ENCODE measurements around the gene SPIN1.

The SPIN1 gene

DNA sequence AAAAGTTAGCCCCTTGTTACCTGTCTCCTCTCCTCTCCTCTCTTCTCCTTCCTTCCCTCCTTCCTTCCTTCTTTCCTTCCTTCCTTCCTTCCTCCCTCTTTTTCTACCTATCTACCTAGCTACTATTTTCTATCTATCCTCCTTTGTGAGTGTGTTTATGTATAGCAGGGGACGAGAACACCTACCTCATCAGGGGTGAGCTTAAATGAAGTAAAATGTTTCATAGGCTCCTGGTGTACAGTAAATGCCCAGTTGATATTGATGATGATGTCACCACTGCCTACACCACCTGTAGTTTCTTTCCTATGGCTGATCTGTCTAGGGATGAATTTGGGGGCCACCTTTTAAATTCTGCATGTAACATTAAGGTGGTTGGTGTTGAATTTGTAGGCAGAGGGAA lies 4.3 kb downstream of the SPIN1 start:
- Histone ChIP-seq H3K9ac (ENCODE audit: low read length) (no peak overlapping the region), H3K79me2 (ENCODE audit: insufficient read depth, low read length) (peaks cover 81% of the 10 kb centered on the region), H3K9me3 (ENCODE audit: insufficient read depth, low read length) (no peaks in the 10 kb centered on the region), H3K36me3 (ENCODE audit: low read length) (no peaks in the 10 kb centered on the region), H3F3A (ENCODE audit: insufficient read depth) (peaks cover 6% of the 10 kb centered on the region; the same call in 1 of the 2 replicates), H3K4me2 (ENCODE audit: low read depth, low read length, poor library complexity, severe bottlenecking) (no peak overlapping the region), H3K4me3 (ENCODE audit: insufficient read depth, low read length, poor library complexity, severe bottlenecking) (no peak overlapping the region), H3K9me2 (replicated peaks; ENCODE audit: insufficient read depth, low read length) (no peaks in the 10 kb centered on the region), H3K27ac (ENCODE audit: low read depth, low read length) (no peak overlapping the region), H2AFZ (ENCODE audit: low read depth, low read length, severe bottlenecking) (no peak overlapping the region), H3K27me3 (ENCODE audit: low read length) (no peaks in the 10 kb centered on the region), H4K20me1 (ENCODE audit: low read depth, low read length) (peaks cover 13% of the 10 kb centered on the region; the same call in 1 of the 2 replicates)
- TF ChIP-seq, protein P1, sequence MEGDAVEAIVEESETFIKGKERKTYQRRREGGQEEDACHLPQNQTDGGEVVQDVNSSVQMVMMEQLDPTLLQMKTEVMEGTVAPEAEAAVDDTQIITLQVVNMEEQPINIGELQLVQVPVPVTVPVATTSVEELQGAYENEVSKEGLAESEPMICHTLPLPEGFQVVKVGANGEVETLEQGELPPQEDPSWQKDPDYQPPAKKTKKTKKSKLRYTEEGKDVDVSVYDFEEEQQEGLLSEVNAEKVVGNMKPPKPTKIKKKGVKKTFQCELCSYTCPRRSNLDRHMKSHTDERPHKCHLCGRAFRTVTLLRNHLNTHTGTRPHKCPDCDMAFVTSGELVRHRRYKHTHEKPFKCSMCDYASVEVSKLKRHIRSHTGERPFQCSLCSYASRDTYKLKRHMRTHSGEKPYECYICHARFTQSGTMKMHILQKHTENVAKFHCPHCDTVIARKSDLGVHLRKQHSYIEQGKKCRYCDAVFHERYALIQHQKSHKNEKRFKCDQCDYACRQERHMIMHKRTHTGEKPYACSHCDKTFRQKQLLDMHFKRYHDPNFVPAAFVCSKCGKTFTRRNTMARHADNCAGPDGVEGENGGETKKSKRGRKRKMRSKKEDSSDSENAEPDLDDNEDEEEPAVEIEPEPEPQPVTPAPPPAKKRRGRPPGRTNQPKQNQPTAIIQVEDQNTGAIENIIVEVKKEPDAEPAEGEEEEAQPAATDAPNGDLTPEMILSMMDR (IDR thresholded peaks at IDR 0.05; ENCODE audit: insufficient read depth, low read length, poor library complexity, severe bottlenecking), result no peak
- no peak for TF ChIP-seq EZH2phosphoT487 (conservative IDR thresholded peaks at IDR 0.05; ENCODE audit: low read length)

DNA sequence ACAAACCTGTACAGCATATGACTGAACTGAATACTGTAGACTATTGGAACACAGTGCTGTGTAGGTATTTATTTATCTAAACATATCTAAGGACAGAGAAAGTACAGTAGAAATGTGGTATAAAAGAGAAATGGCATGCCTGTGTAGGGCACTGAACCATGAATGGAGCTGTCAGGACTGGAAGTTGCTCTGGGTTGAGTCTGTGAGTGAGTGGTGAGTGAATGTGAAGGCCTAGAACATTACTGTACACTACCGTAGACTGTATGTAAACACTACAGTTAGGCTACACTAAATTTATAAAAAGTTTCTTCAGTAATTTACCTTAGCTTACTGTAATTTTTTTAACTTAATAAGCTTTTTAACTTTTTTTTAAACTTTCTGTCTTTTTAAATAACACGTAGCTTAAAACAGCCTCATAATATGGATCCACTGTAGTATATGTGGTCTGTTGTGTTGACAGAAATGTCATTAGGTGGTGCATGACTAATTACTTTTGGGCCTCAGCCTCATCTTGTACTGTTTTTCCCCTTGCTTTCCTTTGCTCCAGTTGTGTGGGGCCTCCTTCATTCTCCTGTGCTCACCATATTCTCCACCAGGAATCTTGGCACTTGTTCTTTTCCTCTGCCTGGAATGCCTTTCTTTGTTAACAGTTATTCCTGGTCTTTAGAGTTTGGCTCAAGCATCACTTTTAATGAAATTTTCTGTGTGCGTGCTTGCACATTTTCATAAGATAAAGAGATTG lies 8.8 kb downstream of the SPIN1 start:
- H4K20me1 ChIP-seq (ENCODE audit: low read depth, low read length), result peaks cover 13% of the 10 kb centered on the region; the same call in 1 of the 2 replicates
- no peak overlapping the region for H3K4me2 ChIP-seq (ENCODE audit: low read depth, low read length, poor library complexity, severe bottlenecking)
- TF ChIP-seq EZH2phosphoT487 (conservative IDR thresholded peaks at IDR 0.05; ENCODE audit: low read length), result no peak
- H3F3A ChIP-seq (ENCODE audit: insufficient read depth), result no peaks in the 10 kb centered on the region
- no peaks in the 10 kb centered on the region for H3K9me2 ChIP-seq (replicated peaks; ENCODE audit: insufficient read depth, low read length)
- H3K4me3 ChIP-seq (ENCODE audit: insufficient read depth, low read length, poor library complexity, severe bottlenecking), result no peak overlapping the region
- H2AFZ ChIP-seq (ENCODE audit: low read depth, low read length, severe bottlenecking), result no peak overlapping the region
- no peaks in the 10 kb centered on the region for H3K36me3 ChIP-seq (ENCODE audit: low read length)
- no peaks in the 10 kb centered on the region for H3K27me3 ChIP-seq (ENCODE audit: low read length)
- peaks cover 98% of the 10 kb centered on the region for H3K79me2 ChIP-seq (ENCODE audit: insufficient read depth, low read length)
- no peaks in the 10 kb centered on the region for H3K9me3 ChIP-seq (ENCODE audit: insufficient read depth, low read length)
- H3K9ac ChIP-seq (ENCODE audit: low read length), result no peak overlapping the region
- no peak overlapping the region for H3K27ac ChIP-seq (ENCODE audit: low read depth, low read length)

DNA sequence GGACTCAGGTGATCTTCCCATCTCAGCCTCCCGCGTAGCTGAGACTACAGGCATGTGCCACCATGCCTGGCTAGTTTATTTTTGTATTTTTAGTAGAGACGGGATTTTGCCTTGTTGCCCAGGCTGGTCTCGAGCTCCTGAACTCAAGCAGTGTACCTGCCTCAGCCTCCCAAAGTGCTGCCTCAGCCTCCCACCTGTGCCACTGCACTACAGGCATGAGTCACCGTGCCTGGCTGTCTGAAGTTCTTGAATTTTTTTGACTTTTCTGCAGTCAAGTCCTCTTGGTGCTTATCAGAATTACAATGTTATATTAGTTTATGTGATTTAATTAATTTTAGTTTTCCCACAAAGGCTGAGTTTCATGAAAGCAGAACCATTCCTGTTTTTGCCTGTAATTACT lies 9.8 kb downstream of the SPIN1 start:
- Histone ChIP-seq H3K4me2 (ENCODE audit: low read depth, low read length, poor library complexity, severe bottlenecking) (no peak overlapping the region), H3K79me2 (ENCODE audit: insufficient read depth, low read length) (peaks cover 98% of the 10 kb centered on the region), H3F3A (ENCODE audit: insufficient read depth) (no peaks in the 10 kb centered on the region), H3K9me2 (replicated peaks; ENCODE audit: insufficient read depth, low read length) (no peaks in the 10 kb centered on the region), H3K27ac (ENCODE audit: low read depth, low read length) (no peak overlapping the region), H3K4me3 (ENCODE audit: insufficient read depth, low read length, poor library complexity, severe bottlenecking) (no peak overlapping the region), H2AFZ (ENCODE audit: low read depth, low read length, severe bottlenecking) (no peak overlapping the region), H3K9me3 (ENCODE audit: insufficient read depth, low read length) (no peaks in the 10 kb centered on the region), H3K27me3 (ENCODE audit: low read length) (no peaks in the 10 kb centered on the region), H4K20me1 (ENCODE audit: low read depth, low read length) (0 out of 2 replicates have a peak, but pooled peaks cover 17% of the 10 kb centered on the region), H3K36me3 (ENCODE audit: low read length) (no peaks in the 10 kb centered on the region), H3K9ac (ENCODE audit: low read length) (no peak overlapping the region)
- TF ChIP-seq EZH2phosphoT487 (conservative IDR thresholded peaks at IDR 0.05; ENCODE audit: low read length), result no peak
- TF ChIP-seq, protein P1 (IDR thresholded peaks at IDR 0.05; ENCODE audit: insufficient read depth, low read length, poor library complexity, severe bottlenecking), result no peak

DNA sequence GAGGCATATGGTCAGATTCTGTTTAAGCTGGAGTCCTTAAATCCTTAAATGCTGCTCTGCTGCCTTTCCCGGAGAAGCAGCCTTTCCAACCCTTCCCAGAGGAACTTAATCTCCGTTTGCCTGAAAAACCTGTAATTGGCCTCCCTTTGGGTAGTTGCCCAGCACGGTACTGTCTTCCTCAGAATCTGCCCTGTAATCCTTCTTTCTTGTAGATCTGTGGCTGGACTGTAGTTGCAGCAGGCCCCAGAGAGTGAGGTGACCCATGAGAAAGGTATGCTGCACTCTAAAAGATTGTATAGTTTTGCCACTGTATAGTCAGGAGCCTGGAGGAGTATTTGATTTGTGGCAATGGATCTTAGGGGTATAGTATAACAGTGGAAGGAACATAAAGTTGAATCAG lies 11.7 kb downstream of the SPIN1 start:
- no peak overlapping the region for H3K27ac ChIP-seq (ENCODE audit: low read depth, low read length)
- no peaks in the 10 kb centered on the region for H3K9me3 ChIP-seq (ENCODE audit: insufficient read depth, low read length)
- H3K36me3 ChIP-seq (ENCODE audit: low read length), result no peaks in the 10 kb centered on the region
- H3K4me3 ChIP-seq (ENCODE audit: insufficient read depth, low read length, poor library complexity, severe bottlenecking), result no peak overlapping the region
- TF ChIP-seq EZH2phosphoT487 (conservative IDR thresholded peaks at IDR 0.05; ENCODE audit: low read length), result no peak
- TF ChIP-seq, protein P1 (IDR thresholded peaks at IDR 0.05; ENCODE audit: insufficient read depth, low read length, poor library complexity, severe bottlenecking), result no peak
- no peaks in the 10 kb centered on the region for H3F3A ChIP-seq (ENCODE audit: insufficient read depth)
- no peak overlapping the region for H2AFZ ChIP-seq (ENCODE audit: low read depth, low read length, severe bottlenecking)
- H3K9ac ChIP-seq (ENCODE audit: low read length), result no peak overlapping the region
- no peaks in the 10 kb centered on the region for H3K27me3 ChIP-seq (ENCODE audit: low read length)
- H3K79me2 ChIP-seq (ENCODE audit: insufficient read depth, low read length), result peaks cover 98% of the 10 kb centered on the region
- H3K4me2 ChIP-seq (ENCODE audit: low read depth, low read length, poor library complexity, severe bottlenecking), result no peak overlapping the region
- 0 out of 2 replicates have a peak, but pooled peaks cover 11% of the 10 kb centered on the region for H4K20me1 ChIP-seq (ENCODE audit: low read depth, low read length)
- no peaks in the 10 kb centered on the region for H3K9me2 ChIP-seq (replicated peaks; ENCODE audit: insufficient read depth, low read length)

Measured in SU-DHL-6 (cell line).